GF-D8 (cell line): ENCODE measurements around the gene TNPO2.
"Not testable (repeated sequence)": the region's sequence is repeated elsewhere in the genome, so short reads cannot be mapped to it uniquely, and the experiment has no call there.

Source experiments
- DNase-seq: peaks from one replicate; lab custom pipeline; 2025; lab: John Stamatoyannopoulos, UW

TNPO2 gene

GRCh38 chr19:12705169-12705568, 18.6 kb downstream of the TNPO2 start:
- no peak for DNase-seq

GRCh38 chr19:12703046-12703445, 20.7 kb downstream of the TNPO2 start:
- no peak for DNase-seq

GRCh38 chr19:12701596-12702282, 22.0 kb downstream of the TNPO2 start:
- no peak for DNase-seq

GRCh38 chr19:12698138-12698537, 25.6 kb downstream of the TNPO2 start:
- DNase-seq, result no peak

- not testable (repeated sequence) for DNase-seq
Observed at GRCh38 chr19:12697425-12697824, 26.3 kb downstream of the TNPO2 start.

- peak; percentile 83 for DNase-seq
Observed at GRCh38 chr19:12696366-12697335, 27.1 kb downstream of the TNPO2 start, which contains the start of gene FBXW9. FBXW9 (minus strand) TSS chr19:12696631; CDS start chr19:12696581, 50 bp downstream.

- DNase-seq, result no peak
Observed at GRCh38 chr19:12695997-12696365, 27.8 kb downstream of the TNPO2 start.

- DNase-seq, result no peak
Observed at GRCh38 chr19:12695514-12695913, 28.2 kb downstream of the TNPO2 start.

GRCh38 chr19:12695096-12695495, 28.6 kb downstream of the TNPO2 start:
- no peak for DNase-seq

- DNase-seq, result no peak
Observed at GRCh38 chr19:12694641-12695040, 29.1 kb downstream of the TNPO2 start.

GRCh38 chr19:12692960-12693359, 30.8 kb downstream of the TNPO2 start:
- no peak for DNase-seq

- no peak for DNase-seq
Observed at GRCh38 chr19:12689581-12690216, 34.0 kb downstream of the TNPO2 start.

- no peak for DNase-seq
Observed at GRCh38 chr19:12689012-12689411, 34.7 kb downstream of the TNPO2 start.

GRCh38 chr19:12687496-12688196, 36.1 kb downstream of the TNPO2 start, which contains the start of gene GNG14:
GNG14 (plus strand) TSS chr19:12687998; CDS start chr19:12688049, 51 bp downstream.
- DNase-seq, result no peak

GRCh38 chr19:12685831-12686230, 37.9 kb downstream of the TNPO2 start:
- no peak for DNase-seq

GRCh38 chr19:12681074-12681987, 42.4 kb downstream of the TNPO2 start, which contains the start of gene DHPS:
DHPS (minus strand) TSS chr19:12681880; CDS start chr19:12681766, 114 bp downstream.
- peak; percentile 93 for DNase-seq

GRCh38 chr19:12680034-12680433, 43.7 kb downstream of the TNPO2 start:
- DNase-seq, result no peak

- not testable (repeated sequence) for DNase-seq
Observed at GRCh38 chr19:12678039-12678438, 45.7 kb downstream of the TNPO2 start.

- DNase-seq, result no peak
Observed at GRCh38 chr19:12676928-12677327, 46.8 kb downstream of the TNPO2 start.

- DNase-seq, result peak; percentile 23
Observed at GRCh38 chr19:12676384-12676792, 47.3 kb downstream of the TNPO2 start.

- DNase-seq, result no peak
Observed at GRCh38 chr19:12675940-12676339, 47.8 kb downstream of the TNPO2 start.
